ENCODE data around the gene NMUR2.

Gene NMUR2

GRCh38 chr5:152367554-152367953, 37.5 kb downstream of the NMUR2 start:
- DNase-seq: no peak

GRCh38 chr5:152366716-152367115, 38.4 kb downstream of the NMUR2 start:
- DNase-seq: no peak

- DNase-seq: no peak
These were observed 40.2 kb downstream of the NMUR2 start for GRCh38 chr5:152364899-152365298.

GRCh38 chr5:152364172-152364571, 40.9 kb downstream of the NMUR2 start:
- DNase-seq: no peak

GRCh38 chr5:152358861-152359568, 46.1 kb downstream of the NMUR2 start:
- no peak for DNase-seq

- no peak for DNase-seq
These were observed 48.6 kb downstream of the NMUR2 start for GRCh38 chr5:152356506-152356905.

GRCh38 chr5:152355061-152355460, 50.0 kb downstream of the NMUR2 start:
- DNase-seq: no peak

- DNase-seq: no peak
These were observed 52.1 kb downstream of the NMUR2 start for GRCh38 chr5:152353001-152353400.

GRCh38 chr5:152349683-152350526, 55.2 kb downstream of the NMUR2 start:
- DNase-seq: no peak

Data from activated gamma-delta T cell (primary cell).